CD4-positive, alpha-beta T cell treated with Interleukin-6 for 4 hours (primary cell): ENCODE measurements around the gene LHX5.
A peak's percentile ranks its signal among the peaks of the same experiment; 100 is the strongest.

ENCODE experiments used
- DNase-seq: peaks from one replicate; pipeline ENCODE4 v3.0.0-alpha.2; 2020; ENCODE audit warnings: mixed read lengths

Gene LHX5

DNA sequence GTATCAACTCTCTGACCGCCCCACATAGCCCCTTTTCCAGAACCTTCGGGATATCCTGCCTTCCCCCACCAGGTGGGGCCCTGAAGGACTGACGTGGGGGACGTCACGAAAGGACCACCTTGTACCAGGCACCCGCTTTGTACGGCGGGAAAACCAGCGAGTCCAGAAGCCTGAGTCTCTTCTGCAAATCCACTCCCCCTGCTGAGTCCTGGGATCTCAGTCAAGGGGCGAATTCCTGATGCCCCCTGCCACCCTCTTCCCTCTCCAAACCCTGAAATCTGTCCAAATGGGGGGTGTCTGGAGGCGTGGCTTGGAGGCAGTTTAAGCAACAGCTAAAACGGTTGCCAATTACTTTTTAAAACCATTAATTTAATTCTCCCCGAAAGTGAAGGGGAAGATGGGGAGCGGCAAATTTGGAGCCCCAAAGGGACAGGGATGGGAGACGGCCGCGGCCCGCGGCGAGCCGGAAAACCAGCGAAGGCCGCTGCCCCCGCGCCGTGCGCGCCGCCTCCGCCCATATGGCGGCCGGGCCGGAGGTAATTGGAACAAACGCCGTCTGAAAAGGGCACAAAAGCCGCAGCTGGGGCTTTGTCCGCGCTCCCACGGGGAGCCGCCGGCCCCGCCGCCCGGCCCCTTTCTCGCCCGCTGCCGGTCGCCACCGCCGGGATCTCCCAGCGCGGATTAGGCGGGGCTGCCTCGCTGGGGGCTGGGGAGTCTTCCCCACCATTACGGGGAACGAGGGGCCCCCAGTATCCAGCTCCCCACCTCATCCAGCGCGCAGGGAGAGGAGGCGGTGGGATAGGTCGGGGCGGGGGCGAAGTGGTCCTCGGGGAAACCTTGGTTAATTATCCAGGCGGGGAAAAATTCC, 6.6 kb downstream of the LHX5 start:
- DNase-seq: no peak

DNA sequence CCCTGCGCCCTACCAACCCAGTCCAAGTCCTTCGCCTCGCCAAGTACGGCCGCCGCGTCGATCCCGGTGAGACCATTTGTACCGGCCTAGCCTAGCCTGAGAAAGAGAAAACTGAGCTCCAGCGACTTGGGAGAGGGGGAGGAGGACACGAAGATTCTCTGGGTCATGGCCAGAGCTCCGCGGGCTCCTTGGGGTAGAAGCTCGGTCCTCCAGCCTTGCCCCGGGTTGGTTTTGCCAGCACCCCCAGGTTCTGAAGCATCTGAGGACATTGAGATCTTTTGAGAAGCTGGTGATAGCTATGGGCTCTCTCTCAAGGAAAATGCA, 7.3 kb downstream of the LHX5 start:
- no peak for DNase-seq

DNA sequence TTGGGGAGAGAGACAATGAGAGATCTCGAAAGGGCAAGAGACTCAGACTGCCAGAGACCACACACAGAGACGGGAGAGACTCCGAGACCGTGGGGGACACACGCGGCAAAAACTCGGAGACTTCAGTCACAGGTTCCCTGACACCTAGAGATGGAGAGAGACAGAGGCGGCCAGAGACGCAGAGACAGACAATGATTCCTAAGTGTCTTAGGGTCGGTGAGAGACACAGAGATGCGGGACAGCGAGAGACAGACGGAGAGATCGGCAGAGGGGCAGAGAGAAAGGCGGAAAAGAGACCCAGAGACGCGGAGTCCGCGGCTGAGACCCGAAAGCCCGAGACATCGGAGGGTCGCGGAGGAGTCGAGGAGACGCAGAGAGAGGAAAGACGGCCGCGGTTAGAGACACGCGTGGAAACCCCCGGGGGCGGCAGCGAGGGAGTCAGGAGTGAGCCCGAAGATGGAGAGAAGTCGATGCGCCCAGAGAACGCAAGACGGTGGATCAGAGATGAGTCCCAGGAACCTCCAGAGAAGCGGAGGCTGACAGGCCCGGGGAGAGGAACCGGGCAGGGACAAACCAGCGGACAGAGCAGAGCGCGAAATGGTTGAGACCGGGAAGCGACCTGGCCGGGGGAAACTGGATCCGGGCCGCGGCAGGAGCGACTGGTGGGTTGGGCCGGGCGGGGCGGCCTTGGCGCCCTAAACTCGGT, 7.8 kb downstream of the LHX5 start:
- DNase-seq: no peak

DNA sequence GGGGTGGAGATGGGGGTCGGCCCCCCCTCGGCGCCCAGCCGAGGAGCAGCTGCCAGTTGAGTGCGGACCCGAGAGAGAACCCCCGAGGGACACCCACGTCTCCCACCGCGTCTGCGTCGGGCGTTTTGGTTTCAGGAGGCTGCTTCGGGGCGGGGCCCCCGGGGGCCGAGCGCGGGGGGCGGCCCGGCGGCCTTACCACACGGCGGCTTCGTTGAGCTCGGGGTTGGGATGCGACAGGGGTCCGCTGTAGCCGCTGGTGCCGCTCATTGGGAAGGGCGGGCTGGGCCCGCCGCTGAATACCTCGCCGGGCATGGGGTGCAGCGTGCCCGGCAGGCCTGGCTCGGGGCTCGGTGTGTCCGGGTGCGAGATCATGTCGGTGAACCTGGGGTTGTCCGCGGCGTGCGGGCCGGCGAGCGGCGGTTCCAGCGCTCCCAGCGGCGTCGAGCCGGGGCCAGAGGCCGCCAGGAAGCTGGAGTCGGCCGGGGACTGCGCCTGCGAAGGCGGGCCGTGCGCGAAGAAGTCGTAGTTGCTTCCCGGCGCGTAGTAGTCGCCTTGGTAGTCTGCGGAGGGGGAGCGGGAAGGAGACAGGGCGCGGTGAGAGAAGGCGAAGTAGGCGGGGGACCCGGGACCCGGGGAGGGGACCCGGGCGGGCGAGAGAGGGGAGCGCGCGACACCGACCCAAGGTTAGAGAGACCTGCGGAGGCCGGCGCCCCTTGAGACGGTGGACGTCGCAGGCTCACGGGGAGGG, 8.5 kb downstream of the LHX5 start:
- no peak for DNase-seq

DNA sequence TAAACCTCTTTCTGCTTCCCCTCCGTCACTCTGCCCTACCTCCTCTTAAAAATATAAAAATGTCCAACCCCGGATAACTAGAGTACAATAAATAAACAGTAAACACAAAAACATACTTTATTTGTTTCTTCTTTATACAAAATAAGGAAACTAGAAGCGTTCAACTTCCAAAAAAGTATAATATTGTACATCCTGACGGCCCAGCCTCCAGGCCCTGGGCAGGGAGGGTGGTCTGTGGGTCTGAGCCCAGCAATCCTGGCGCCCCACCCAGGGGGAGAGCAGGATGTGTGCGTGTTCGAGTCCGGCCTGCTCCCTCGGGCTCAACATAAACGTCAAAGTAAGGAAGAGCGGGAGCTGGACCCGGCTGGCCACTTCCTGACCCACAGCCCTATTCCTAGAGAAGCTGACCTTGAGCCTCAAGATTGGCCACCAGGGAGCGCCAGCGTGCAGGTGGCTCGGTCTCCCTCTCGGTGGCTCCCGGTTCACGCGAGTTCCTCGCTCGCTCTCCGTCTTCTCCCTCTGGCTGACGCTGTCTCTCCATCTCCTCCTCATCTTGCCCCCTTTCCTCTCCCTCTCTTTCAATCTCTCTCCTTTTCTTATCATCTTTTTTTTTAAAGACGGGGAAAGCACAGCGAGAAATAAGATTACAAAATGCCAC, 9.4 kb downstream of the LHX5 start:
- peak; percentile 77 for DNase-seq

DNA sequence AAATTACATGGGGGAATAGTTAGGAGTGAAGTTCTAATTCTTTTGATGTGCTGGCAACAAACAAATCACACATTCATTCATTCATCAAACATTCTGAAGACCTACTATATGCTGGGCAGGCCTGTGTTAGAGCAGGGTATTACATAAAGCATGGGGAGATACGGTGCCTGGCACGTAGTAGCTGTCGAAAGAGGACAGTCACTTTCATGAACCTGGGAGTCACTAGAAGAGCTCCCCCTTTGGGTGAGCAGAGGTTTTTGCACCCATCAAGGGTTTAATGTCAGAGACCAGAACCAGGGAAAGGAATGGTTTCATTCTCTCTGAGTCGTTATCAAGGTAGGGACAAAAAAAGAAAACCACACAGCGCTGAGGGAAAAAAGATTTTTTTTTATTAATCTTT, 10.0 kb downstream of the LHX5 start:
- DNase-seq: no peak

DNA sequence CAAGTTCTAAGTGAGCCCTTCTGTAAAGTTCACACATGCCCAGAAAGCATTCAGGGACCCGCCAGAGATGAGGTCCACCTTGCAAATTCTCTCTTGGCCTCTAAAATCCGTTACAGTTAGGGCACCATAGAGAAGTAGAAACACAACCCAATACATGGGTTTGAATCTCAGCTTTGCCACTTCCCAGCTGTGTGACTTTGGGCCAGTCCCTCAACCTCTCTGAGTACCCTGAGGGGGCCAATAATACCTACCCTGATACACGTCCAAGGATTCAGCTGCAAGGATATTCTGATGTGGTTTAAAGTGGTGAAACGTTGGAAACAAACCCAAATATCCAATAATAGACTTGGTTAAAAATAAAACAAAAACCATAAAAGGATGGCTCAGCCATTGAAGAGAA, 11.7 kb downstream of the LHX5 start:
- no peak for DNase-seq

DNA sequence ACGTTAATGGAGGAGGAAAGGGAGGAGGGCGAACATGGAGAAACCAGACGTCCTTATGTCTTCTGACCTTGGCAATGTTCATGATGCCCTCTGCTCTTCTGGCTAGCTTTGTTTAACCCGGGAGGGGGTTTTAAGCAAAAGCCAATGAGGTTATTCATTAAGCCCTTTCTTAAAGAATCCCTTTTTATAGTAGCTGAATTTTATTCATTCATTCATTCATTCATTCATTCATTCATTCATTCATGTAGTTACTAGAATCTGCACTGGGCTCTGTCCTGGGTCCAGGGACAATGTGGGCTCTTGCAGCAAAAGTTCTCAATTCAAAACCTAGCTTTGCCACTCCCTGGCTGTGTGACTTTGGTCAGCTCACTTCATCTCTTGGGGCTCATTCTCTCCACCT, 14.0 kb downstream of the LHX5 start:
- no peak for DNase-seq

DNA sequence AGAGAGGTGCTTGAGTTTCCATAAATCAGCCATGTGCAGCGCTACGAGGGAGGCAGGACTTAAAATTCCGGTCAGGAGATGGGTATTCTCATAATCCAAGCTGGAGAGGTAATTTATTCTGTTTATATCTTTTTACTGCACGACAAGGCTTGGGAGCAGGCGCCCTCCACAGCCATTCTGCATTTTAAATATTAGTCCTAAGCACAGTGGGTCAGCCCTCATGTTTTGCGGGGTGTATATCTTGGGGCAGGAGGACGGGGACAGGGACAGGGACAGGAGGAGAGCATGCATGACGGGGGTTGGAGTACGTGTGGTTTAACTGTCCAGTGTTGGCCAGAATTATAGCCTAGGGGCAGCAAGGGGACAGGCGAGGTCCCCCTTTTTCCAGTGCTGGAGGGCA, 14.5 kb downstream of the LHX5 start:
- DNase-seq: no peak

DNA sequence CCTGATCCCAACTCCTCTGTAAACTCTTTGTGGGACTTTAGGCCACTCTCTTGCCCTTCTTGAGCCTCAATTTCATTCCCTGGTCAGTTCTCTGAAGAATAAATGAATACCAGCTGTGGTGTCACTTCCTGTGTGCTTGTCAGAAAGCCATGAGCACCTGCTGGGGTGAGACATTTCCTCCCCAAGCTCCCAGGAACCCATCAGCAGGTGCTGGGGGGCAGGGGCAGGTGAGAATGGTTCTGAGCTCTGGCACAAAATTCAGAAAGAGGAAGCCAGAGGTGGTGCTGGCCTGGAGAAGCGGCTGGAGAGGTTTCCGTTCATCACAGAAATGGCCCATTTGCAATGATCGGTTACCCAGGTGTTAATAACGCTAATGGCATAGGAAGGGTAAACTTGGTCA, 14.9 kb downstream of the LHX5 start:
- DNase-seq: no peak

DNA sequence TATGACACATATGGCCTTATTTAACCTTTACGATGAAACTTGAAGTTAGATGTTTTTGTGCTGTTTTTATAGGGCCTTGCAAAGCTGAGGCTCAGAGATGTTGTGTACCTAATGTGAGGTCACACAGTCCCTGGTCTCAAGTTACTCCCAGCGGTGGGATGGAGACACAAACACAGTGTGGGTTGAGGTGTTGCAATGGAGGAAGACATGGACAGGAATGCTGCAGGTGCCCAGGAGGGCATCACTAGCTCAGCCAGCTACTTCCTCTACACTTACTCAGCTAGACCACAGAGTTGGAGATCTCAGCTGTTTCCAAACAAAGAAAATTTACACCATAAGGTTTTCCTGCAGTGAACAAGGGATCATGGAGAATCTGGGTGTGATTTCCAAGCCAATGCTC, 15.5 kb downstream of the LHX5 start:
- DNase-seq: no peak

DNA sequence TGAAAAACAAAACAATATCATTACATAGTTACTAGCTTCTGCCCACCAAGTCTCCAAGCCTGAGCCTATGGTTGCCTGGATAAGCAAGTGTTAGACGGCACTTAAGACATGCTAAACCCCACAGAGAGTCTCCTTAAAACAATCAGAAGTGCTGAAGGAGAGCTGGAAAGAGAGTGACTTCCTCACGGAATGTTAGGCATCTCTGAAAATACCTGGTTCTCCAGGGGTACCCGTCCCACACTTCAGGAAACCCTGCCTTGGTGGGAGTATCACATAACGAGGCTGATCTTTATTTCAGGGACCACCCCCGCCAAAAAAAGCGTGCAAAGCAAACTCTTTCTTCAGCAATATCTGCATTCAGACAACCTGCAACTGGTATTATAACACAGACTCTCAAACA, 18.3 kb downstream of the LHX5 start:
- no peak for DNase-seq

DNA sequence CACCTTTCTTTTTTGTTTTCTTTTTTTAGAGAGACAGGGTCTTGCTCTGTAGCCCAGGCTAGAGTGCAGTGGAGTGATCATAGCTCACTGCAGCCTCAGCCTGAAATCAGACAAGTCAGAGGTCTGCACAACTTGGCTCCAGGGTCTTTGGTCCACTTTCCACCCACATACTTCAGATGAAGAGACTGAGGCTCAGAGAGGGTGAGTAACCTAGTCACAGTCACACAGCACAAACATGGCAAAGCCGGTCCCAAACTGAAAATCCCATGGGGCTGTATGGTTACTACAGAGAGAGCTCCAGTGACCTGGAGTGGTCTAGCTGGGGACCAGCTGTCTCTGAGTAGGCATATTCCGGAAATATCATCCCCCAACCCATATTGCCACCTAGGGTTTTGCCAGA, 19.2 kb downstream of the LHX5 start:
- DNase-seq: no peak

DNA sequence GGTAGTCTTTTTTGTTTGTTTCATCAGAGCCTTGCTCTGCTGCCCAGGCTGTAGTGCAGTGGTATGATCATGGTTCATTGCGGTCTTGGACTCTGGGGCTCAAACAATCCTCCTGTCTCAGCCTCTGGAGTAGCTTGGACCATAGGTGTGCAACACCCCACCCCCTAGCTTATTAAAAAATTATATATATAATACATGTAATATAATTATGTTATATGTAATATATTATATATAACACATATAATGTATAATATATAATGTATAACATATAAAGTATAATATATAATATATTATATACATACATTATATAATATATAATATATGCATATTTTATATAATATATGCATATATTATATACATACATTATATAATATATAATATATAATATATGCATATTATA, 21.8 kb downstream of the LHX5 start:
- no peak for DNase-seq

DNA sequence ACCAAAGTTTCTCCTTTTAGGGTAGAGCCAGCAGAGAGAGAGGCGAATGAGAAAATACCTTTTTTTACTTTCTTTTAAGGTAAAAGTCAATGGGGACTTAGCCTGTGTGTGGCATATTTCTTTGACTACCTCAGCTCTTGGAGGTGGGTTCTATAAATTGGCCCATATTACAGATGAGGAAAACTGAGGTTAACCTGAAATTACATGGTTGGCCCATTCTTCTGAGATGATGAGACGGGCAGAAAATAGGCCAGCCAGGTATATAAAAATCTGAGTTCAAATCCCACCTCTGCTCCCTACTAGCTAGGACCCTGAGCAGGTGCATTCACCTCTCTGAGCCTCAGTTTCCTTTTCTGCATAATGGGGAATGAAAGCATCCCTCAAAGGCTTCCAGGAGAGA, 22.4 kb downstream of the LHX5 start:
- no peak for DNase-seq

DNA sequence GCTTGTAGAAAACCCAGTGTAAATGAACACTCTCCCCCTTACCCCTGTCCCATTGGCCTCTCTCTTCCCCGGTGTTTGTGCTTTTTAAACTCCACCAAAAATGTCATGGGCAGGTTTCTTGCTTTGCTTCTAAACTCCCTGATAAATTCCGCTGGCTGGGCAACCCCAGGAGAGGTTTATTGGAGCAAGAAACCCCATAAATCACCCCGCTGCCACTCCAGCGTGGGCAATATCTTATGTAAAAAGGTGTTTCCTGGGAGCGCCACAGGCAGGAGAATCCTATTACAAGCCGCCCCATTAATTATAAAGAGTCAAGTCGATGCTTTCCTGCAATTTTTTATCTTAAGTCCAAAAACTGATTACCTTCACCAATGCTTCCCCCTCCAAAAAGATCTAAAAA, 22.8 kb downstream of the LHX5 start:
- no peak for DNase-seq

DNA sequence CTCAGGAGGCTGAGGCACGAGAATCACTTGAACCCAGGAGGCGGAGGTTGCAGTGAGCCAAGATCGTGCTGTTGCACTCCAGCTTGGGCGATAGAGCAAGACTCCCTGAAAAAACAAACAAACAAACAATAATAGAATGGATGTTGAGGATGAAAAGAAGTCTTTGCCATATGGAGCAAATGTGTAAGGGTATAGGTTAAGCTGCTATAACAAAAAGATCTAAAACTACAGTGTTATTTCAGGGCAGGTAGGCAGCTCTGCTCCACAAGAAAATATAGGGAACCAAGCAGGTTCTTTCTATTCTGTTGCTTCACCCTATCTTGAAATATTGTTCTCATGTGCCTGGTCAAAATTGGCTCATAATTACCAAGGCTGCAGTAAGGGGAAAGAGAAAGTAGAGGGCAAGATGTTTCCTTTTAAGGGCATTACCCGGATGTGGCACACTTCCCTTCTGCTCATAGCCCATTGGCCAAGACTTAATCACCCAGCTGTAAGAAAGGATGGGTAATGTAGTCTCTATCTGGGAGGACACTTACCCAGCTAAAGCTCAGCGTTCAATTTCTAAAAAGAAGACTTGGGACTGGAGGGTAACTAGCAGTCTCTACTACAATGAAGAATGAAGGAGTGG, 26.0 kb downstream of the LHX5 start:
- DNase-seq: no peak

DNA sequence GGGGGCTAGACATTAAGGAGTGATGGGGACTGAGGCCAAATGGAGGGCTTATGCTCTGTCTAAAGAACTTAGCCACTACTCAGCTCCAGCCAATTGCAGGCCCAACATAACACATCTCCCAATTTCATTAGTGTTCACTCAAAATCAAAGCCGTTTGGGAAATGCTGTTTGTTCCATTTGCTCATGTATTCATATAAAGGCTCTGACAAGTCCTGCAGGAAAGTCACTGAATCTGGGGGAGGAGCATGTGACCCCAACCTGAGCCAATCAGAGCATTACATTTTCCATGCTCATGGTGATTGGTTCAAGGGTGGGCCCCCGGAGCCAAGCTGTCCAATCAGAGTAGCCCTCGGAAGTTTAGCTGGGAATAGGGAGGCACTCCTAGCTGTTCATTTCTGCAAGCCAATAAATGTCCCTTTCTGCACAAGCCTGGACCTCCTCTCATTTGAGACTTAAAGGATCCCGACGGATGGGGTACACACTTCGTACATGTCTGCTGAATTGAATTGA, 28.6 kb downstream of the LHX5 start:
- DNase-seq: no peak

DNA sequence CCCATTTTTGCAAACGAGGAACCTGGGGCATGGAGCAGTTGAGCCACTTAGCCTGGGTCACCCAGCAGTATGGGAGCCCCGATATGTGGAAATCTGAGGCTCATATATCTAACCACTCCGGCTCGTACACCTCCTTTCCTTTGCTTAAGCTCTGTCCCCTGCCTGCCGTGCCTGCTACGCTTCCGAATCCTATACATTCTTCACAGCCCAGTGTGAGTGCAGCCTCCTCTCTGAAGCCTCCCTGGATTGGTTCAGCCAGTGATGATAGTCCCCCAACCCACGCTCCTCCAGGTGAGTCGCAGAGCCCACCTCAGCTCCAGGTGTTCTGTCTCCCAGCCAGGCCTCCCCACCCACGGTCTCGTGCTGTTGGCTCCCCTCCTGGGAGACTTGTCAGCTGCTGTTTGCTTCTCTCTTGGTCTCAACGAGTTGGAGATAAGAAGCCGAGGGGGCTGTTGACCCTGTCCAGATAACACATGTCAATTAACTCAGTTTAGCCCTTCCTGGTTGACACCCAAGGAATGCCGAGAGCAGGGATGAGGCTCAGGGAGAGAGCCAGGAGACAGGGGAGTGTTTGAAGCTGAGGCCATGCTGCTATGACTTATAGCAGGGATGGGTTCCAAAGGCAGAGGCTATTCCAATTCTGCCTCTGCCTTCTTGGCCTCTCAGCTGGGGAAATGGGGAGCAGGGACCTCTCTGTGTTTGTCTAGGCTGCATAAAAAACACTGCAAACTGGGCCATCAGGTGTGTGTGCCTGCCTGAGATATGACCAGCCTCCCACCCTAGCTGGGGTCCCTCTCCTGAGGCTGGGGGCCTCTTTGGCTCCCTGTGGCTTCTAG, 30.5 kb downstream of the LHX5 start:
- no peak for DNase-seq

DNA sequence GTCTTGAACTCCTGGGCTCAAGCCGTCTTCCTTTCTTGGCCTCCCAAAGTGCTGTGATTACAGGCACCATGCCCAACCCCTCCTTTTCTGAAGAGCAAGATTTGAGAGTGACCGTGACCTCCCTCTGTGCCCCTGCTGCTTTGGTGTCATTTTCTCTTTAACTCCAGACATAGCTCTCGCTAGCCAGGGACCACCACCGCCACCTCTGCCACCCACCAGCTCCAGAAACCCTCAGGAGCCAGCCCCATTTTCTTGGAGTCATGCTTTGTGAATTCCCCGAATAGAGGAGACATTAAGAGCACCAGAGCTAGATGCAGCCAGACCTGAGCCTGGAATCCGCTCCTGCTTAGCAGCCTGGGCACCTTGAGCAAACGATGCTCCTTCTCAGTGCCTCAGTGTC, 31.3 kb downstream of the LHX5 start:
- DNase-seq: no peak

DNA sequence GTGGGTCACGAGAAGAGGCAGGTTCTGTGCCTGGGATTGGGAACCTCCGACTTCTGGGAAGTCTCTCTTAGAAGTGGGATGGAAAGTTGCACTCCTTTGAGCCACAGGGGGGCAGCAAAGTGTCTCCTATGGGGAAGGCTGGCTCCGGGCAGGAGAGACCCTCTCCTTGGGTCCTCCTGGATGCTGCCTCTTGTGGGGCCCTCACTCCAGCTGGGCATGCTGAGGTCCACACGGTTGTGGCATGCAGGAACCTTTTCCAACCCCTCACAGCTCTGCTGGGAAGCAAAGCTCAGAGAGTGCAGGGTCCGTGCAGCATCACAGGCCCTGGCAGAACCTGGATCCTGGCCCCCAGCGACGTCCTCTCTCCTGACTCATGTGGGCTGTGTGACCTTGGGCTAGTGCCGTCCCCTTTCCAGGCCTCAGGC, 32.1 kb downstream of the LHX5 start:
- DNase-seq: no peak

DNA sequence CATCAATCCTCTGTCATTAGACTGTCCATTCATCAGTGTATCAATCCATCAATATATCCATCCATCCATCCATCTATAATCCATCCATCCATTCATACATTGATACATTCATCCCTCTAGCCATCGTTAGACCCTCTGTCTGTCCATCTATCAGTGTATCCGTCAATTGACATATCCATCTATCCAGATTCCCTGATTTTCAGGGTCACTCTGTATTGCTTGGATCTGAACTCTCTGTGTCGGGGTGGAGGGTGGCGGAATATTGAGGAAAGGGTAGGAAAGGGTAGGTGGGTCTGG, 32.4 kb downstream of the LHX5 start:
- DNase-seq: no peak
